H54 (cell line): ENCODE measurements around the gene SAMD14.
A peak's percentile ranks its signal among the peaks of the same experiment; 100 is the strongest.

Source experiments
- DNase-seq: peaks from one replicate; pipeline ENCODE4 v3.0.0; 2011; ENCODE audit warnings: low spot score, mixed read lengths; ENCODE audit not compliant: insufficient read length
- FAIRE-seq: peaks from 3 replicates; lab custom pipeline; 2011; peaks lifted over from hg19 to GRCh38; lab: Jason Lieb, UNC
- POLR2A ChIP-seq: IDR thresholded peaks from 2 replicates; pipeline ENCODE4 v1.6.1; 2011; ENCODE audit warnings: low read depth, mild to moderate bottlenecking, low read length

Gene SAMD14

GRCh38 chr17:50129728-50130558, at the start of gene SAMD14:
TSS of gene SAMD14 (minus strand) at chr17:50130160. CDS start at chr17:50124959, 5,201 bp downstream.
- no peak for TF ChIP-seq POLR2A
- DNase-seq = no peak
- FAIRE-seq = no peak

- DNase-seq (peak; percentile 97), FAIRE-seq (peak; percentile 11)
- peak; percentile 61 for TF ChIP-seq POLR2A
Measured at GRCh38 chr17:50177983-50178834, 48.2 kb upstream of the SAMD14 start.

- FAIRE-seq (no peak), DNase-seq (no peak)
- TF ChIP-seq POLR2A = no peak
Measured at GRCh38 chr17:50177476-50177875, 47.5 kb upstream of the SAMD14 start.

- no peak for FAIRE-seq
- TF ChIP-seq POLR2A = no peak
Measured at GRCh38 chr17:50176559-50177357, 46.8 kb upstream of the SAMD14 start.

DNA sequence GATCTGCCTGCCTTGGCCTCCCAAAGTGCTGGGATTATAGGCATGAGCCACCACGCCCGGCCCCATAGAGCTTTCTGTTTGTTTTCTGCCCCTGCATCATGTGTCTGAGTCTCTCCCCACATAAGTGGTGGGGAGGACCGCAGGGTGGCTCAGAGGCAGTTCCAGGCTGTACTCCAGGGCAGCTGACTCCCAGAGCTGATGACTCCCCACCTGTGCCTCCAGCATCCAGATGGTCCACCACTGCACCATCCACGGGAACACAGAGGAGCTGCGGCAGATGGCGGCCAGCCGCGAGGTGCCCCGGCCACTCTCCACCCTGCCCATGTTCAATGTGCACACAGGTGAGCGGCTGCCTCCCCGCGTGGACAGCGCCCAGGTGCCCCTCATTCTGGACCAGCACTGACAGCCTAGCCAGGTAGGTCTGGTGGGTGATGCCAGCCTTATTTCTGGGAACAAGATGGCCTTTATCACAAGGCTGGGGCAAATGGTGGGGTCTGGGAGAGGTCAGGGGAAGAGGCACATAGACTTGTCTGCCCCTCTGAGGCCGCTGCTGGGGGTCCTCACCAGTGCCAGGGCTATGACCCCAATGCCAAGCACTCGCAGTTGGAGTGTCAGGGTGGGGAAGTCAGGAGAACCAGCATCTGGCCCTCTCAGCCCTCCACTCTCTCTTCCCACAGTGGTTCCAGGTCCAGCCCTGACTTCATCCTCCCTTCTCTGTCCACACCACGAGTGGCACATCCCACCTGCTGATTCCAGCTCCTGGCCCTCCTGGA, 45.3 kb upstream of the SAMD14 start:
- FAIRE-seq (no peak), DNase-seq (no peak)
- TF ChIP-seq POLR2A = no peak

More at GRCh38 chr17:50176559-50177357, 46.8 kb upstream of the SAMD14 start:
- no peak for DNase-seq

DNA sequence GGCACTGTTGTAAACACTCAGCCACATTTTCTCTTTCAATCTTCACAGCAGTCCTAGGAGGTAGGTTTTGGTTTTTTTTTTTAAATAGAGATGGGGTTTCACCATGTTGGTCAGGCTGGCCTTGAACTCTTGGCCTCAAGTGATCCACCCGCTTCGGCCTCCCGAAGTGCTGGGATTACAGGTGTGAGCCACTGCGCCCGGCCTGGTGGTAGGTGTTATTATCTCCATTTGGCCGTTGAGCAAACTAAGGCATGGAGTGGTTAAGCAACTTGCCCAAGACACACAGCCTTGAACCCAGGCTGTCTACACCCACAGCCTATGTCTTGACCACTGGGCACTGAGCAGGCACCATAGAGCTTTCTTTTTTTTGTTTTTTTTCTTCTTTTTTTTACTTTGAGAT, 44.5 kb upstream of the SAMD14 start:
- no peak for DNase-seq
- no peak for TF ChIP-seq POLR2A
- FAIRE-seq = no peak

DNA sequence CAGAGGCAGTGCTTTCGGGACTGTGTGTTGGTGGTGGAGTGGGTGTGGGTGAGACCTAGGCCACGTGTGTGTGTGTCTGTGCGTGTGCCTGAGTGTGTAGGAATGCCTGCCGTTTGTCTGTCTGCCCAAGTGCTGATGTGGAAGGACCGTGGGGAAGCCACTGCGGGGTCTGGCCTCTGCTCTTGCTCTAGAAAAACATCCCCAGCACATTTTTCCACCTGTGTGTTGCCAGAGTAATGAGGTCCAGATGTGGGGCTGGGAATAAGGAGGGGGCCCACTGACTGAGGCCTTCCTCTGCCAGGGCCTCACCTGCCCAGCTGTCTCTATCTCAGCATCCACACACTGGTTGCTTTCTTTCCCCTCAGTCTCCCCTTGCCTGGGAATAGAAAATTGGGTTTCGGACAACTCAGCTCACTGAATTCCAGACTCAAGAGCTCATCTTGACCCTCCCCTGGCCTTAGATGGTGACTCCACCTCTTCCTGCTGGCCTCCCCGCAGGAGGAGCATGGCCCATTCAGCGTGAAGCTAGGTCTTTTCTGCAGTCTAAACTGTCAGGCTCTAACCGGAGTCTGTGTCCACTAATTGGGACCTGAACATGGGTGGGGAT, 43.5 kb upstream of the SAMD14 start:
- DNase-seq (peak; percentile 94), FAIRE-seq (no peak)
- TF ChIP-seq POLR2A = peak; percentile 27

DNA sequence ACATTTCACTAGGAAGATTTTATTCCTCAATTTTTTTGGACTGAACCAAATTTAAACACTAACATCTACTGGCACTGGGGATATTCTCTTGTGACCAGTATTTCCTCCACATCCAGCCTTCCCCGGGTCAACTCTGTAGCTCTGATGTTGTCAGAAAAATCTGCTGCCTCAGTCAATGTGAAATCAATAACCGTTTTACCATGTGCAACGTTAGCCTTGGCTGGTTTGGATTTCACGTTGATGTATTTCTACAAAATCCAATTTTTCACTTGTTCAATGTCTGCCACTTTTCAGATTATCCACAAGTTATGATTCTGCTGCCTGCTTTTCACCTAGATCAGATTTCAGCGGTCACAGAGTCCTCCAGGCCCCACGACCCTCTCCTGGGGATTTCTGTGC, 43.0 kb upstream of the SAMD14 start:
- DNase-seq (no peak), FAIRE-seq (no peak)

DNA sequence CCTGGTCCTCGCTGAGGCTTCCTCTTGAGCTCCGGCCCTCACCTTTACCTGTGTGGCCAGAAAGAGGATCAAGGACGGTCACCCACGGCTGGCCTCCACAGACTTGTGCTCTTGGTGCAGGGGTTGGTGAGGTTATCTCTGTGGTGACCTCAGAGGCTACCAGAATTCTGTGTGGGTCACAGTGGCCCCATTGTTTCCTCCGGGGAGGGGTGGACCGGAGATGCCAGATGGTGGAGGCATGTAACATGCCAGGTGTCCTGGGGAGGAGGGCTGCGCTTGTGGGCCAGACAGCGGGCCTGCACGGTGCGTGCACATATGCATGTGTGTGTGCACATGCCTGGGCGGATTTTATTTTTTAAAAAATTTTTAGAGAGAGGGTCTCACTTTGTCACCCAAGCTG, 42.2 kb upstream of the SAMD14 start:
- no peak for DNase-seq
- TF ChIP-seq POLR2A = no peak
- no peak for FAIRE-seq

More for the DNA sequence above, 43.0 kb upstream of the SAMD14 start:
- TF ChIP-seq POLR2A = no peak

DNA sequence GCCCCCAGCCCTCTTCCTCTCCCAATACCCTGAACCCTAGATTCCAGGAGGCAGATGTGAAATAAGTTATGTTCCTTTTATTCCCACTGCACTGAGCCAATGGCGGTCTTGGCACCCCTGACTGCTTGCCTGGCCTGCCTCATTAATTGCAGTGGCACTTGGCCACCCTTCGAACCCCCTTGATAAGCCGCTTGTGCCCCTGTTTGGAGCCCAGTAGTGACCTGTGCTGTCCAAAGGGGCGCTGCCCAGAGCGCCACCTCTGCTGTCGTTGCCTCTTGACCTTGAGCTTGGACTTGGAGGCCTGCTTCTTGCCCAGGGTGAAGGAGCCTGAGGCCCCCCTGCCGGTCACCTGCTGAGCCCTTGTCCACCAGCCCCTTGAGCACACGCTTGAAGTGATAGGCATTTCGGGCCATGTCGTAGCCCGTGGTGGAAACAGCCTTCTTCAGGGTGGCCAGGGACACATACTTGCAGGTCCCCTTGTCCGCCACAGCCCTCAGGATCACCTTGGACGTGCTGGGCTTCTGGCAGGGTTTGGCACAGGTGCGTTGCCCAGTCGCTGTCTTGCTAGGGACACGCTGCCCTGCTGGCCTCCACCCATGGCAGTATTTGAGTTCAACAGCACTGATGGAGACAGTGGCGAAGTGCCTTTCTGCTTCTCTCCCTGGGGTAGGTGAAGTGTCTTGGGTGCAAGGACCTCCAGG, 41.6 kb upstream of the SAMD14 start:
- TF ChIP-seq POLR2A = no peak
- DNase-seq (no peak), FAIRE-seq (no peak)

DNA sequence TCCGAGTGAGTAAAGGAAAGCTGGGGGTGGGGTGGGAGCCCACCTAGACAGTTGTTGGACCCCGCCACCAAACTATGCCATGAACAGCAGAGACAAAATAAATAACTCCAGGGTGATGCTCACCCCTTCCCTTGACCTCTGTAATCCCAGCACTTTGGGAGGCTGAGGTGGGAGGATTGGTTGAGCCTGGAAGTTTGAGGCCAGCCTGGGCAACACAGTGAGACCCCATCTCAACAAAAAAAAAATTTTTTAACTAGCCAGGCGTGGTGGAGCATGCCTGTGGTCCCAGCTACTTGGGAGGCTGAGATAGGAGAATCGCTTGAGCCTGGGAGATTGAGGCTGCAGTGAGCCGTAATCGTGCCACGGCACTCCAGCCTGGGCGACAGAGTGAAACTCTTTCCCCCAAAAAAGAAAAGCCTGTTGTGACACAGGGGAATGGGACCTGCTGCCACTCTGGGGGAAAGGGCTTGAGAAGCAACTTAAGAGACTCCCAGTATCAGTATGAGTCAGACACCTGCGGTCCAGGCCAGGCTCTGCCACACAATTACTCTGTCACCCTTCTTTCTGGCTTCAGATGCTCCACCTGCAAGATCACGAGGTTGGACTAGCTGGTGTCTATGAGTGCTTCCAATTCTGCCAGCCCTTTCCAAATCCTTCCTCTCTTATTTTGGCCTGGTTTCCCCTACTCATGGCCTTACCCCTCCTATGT, 40.9 kb upstream of the SAMD14 start:
- FAIRE-seq (no peak), DNase-seq (no peak)
- TF ChIP-seq POLR2A = no peak
